Activated T-cell treated with anti-CD3 and anti-CD28 coated beads for 1 hour (primary cell): ENCODE results near the gene STH.

Source experiments
- DNase-seq: peaks from one replicate; pipeline ENCODE4 v3.0.0-alpha.2; 2020; ENCODE audit warnings: low read depth

Gene STH

DNA sequence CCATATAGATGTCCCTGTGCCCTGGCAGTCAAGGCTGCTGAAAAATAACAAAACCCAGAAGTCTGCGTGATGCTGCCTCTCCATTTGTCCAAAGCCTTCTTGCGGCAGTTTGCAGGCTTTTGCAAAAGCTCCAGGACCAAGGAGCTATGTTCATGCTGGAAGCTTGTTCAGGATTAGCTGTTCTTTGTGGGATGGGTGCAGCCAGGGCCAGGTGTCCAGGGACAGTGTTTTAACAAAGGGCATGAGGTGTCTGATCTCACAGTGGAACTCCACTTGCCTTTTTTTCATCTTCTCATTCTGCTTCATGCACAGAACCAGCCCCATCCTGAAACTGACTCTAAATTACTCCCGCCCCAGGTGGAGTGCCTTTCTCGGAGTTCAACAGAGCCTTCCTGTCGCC is 31.7 kb upstream of the STH start:
- DNase-seq, result no peak

DNA sequence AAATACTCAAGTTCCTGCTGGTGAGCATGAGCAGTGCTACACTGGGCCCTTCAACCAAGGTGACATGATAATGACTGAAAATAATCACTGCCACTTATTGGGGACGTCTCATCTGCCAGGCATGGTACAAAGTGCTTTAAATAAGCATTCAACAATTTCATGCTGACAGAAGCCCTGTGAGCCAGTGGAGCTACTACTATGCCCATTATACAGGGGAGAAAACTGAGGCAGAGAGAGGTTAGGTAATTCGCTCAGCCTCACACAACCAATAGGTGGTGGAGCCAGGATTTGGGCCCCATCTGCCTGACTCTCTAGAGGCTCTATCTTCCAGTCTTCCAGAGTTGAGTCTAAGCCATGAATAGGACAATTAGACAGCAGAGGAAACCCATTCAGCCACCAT is 30.3 kb upstream of the STH start:
- no peak for DNase-seq

DNA sequence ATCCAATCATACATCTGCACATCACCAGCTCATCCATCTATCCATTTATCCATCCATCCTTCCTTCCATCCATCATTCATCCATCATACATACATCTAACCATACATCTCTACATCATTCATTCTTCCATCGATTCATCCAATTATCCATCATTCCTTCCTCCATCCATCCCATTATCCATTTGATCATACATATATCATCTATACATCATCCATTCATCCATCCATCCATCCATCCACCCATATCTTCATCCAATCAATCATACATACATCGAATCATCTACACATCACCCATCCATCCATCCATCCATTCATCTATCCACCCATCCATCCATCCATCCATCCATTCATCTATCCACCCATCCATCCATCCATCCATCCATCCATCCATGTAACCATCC is 29.3 kb upstream of the STH start:
- DNase-seq, result no peak

DNA sequence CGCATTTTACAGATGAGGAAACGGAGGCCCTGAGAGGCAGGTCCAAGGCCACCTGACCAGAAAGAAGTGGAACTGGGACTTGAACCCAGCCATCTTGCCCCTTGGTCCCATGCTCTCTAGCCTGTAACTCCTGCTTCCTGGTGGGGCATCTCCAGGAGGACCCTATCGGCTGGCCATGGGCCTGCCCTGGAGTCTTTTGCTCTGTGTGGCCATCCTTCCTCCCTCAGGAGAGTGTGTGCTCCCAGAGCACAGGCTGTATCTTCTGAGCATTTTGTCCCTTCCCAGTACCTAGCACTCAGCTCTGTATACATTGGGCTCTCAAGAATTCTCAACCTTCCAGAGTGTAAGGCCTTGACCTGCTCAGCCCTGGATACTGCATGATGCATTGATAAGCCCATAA is 28.4 kb upstream of the STH start:
- DNase-seq, result no peak

DNA sequence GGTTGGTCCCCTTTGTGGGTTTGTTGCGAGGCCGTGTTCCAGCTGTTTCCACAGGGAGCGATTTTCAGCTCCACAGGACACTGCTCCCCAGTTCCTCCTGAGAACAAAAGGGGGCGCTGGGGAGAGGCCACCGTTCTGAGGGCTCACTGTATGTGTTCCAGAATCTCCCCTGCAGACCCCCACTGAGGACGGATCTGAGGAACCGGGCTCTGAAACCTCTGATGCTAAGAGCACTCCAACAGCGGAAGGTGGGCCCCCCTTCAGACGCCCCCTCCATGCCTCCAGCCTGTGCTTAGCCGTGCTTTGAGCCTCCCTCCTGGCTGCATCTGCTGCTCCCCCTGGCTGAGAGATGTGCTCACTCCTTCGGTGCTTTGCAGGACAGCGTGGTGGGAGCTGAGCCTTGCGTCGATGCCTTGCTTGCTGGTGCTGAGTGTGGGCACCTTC is 27.3 kb upstream of the STH start:
- DNase-seq, result no peak

DNA sequence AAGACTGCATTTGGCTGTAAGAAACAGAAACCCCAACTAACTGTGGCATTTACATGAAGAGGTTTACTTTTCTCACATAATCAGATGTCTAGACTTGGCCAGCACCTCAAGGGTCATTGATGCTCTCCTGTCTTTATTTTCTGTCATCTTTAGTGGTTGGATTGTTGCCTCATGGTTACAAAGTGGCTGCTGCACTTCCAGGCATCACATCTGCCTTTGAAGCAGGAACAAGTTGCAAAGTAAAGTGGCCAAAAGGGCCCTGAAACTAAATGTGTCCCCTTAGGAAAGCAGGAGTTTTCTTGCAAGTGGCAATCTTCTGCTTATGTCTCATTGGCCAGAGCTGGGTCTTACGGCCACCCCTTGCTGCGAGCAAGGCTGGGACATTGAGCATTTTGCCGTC is 26.5 kb upstream of the STH start:
- no peak for DNase-seq

DNA sequence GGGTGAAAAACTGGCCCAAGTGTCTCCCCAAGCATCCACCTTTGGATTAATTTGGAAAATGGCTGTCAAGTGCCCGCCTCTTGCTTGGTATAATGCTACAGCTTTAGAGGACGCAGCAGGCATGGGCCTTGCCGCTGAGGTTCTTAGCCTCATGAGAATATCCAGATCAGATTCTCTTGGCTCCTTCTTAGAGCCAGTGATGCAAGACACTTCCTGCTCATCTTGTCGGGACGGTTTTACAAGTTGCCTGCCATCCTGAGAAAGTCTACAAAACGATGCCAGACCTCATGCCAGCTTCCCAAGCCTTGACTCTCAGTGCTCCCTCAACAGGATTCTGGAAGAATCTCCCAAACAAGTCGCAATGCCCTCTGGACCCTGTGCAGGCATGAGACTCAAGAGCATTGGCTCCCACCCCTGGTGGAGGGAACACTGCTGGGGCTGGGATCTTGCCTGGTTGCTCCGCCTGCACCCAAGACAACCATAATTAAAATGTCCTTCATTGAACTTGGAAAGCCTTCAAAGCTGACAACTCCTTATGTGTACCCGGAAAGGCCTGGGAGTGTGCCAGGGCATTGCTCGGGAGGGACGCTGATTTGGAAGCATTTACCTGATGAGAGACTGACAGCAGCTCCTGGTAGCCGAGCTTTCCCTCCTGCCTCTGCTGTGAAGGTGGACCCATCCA is 25.8 kb upstream of the STH start:
- no peak for DNase-seq

DNA sequence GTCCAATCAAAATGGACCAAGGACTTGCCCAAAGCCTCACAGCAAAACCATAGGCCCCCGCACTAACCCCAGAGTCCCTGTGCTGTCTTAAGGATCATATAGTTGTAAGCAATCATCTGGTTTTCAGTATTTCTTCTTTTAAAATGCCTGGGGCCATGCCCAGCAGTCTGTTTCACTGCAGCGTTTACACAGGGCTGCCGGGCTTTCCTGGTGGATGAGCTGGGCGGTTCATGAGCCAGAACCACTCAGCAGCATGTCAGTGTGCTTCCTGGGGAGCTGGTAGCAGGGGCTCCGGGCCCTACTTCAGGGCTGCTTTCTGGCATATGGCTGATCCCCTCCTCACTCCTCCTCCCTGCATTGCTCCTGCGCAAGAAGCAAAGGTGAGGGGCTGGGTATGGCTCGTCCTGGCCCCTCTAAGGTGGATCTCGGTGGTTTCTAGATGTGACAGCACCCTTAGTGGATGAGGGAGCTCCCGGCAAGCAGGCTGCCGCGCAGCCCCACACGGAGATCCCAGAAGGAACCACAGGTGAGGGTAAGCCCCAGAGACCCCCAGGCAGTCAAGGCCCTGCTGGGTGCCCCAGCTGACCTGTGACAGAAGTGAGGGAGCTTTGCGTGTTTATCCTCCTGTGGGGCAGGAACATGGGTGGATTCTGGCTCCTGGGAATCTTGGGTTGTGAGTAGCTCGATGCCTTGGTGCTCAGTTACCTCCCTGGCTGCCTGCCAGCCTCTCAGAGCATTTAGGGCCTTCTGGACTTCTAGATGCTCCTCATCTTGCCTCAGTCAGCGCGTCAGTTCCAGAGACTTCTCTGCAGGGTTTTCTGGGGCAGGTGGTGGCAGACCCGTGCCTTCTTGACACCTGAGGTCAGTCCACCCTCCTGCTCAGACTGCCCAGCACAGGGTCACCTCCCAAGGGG is 24.8 kb upstream of the STH start:
- no peak for DNase-seq

DNA sequence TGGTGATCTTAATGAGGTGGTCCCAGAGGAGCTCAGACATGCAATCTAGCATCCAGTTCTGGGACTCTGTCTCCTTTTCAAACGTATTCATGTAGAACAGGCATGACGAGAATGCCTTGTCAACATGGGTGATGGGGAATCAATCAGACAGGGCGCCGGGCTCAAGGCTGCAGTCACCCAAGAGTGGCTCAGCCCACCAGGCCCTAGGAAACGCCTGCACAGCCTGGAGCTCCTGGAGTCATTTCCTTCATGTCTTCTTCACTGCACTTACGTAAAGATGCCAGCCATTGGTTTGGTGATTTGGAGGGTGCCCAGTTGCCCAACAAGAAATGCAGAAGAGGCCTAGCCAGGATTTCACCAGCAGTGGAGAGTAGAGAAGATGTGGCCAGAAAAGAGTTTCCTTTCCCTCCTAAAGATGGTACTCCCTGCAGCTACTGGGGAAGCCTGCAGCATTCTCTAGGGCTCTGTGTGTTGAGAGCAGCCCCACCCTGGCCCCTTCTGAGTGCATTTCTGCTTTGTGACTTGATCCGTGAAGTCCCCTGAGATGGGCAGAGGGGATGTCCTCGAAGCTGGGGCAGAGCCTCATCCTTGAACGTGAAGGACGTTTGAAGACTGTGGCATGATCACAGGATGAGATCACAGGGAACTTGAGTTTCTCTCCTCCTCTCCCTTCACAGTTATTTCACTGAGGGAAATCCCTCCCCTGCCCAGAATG is 24.0 kb upstream of the STH start:
- DNase-seq, result no peak

DNA sequence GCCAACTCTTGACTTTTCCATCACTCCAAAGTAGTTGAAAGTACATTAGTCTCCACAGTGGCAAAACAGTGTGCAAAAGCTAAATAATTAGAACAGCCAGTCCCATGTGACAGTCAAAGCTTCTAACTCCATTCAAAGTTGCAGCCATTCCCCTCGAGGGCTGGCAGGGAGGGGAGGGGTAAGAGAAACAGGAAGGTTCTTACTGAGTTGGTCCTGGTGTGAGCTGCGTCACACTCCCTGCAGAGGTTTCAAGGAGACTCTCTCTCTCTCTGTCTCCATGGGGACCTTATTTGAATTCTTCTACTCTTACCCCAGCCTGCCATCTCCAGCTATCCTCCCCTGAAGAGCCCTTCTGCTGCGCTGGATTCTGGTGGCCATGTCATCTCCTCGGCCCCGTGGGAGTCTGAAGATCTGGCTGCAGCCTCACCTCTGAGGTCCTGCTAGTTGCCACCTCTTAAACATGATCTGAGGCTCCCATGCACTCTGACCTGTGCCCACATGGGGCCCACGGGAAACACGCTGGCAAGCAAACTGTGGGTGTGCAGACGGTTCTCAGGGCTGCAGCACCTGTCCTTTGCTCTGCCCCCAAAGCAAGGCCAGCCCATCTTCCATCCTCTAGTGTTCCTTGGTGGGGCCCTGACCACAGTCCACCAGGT is 23.3 kb upstream of the STH start:
- DNase-seq, result no peak

DNA sequence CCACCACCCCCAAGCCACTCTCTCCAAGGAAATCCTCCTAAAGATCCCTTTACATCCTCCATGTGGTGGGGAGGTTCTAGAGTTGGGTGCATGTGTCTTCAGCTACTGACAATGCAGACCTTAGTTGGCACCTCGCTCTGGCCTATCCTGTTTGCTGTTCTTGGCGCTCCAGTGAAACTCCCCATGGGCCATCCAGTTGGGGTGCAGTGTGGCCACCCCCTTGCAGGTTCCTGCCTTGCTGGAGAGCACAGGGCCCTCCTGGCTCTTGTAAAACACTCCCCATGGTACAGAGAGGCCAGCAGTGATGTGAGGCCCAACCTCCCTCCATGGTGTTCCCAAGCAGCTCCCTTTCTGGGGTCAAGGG is 22.7 kb upstream of the STH start:
- DNase-seq, result no peak

DNA sequence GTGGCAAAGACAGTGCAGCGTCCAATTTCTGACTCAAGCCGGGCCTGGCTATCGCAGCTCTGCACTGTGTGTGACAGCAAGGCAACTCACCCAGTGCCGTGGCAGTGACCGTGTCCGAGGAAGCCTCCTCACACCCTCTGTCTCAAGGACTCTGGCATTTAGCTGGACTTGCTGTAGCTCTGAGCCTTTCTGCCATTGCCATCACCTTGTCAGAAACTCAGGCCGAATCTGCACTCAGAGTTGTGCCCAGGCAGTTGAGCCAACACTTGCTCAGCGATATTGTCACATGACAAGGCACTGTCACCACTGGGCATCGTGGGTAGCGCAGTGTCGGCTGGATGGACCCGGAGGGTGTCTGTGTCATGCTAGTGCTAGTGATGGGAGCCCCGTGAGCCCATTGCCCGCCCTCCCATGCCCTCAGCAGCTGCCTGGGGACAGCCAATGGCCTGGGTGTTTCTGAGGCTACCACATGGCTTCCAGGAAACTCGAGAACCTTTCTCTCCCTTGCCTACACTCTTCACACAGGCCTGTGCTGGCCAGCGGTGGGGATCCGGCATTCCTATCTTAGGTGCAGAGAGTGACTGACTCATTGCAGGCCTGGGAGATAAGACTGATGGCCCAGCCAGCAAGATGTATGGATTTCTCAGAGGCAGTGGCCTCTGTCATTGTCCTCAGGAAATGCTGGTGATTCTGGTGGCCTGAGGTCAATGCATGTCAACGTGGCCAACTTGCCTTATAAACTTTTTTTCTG is 22.1 kb upstream of the STH start:
- no peak for DNase-seq

DNA sequence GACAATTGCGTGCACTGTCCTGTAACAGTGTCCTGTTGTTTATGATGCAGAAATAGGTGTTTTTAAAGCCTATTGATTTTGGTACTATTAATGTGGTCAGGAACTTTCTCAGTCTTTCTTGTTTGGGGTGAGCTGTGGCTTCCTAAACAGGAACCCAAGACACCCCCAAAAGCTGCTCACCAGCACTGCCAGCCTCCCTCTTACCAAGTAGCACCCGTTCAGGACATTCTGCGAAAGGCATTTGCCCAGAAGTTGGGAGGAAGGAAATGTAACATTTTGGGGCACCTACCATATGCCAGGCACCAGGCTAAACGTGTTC is 21.6 kb upstream of the STH start:
- DNase-seq, result no peak

DNA sequence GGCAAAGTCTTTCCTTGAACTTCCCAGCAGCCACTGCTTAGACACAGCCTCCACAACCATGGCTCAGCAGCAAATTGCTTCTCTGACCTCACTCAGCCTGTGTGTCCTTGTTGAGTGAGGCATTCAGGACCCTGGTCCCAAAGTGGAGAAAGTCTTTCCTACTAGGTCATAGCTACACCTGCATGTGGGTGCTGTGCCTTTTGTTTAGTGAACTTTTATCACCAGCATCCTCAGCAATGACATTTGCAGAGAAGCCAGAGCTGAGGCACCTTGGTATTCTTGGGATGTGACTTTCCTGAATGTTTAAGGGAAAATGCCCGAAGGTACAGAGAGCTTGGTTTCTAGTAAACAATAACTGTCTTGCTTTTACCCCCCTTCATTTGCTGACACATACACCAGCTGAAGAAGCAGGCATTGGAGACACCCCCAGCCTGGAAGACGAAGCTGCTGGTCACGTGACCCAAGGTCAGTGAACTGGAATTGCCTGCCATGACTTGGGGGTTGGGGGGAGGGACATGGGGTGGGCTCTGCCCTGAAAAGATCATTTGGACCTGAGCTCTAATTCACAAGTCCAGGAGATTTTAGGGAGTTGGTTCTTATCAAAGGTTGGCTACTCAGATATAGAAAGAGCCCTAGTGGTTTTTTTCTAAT is 20.9 kb upstream of the STH start:
- no peak for DNase-seq

DNA sequence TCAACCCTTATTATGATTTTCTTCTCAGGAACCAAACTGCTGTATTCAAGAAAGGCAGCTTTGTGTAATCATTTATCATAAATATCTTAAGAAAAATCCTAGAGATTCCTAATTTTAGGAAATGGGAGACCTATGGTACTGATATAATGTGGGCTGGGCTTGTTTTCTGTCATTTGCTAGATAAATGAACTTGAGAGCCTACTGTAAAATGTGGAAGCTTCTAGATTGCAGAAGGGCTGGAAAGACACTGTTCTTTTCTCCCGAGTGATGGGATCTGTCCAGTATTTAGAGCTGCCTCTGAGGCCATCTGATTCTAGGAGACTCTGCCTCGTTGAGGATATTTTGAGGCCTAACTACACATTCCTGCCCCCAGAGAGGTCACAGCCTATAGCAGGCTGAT is 19.9 kb upstream of the STH start:
- no peak for DNase-seq

DNA sequence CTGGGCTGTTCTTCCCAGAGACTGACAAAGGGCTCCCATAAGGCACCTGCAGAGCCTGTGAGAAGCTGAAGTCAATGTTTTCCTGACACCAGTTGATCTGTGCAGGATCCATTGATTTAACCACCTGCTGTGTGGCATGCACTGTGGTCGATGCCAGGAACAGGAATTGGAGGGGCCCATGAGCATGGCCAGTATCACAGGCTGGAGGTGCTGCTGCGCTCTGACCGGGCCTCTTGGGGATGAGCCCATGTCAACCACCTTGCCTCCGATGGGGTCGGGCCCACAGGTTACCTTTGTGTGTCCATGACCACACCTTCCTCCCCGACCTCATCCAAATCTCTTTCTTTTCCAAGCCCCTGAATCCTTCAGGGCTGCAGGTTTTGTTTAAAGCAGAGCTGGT is 18.2 kb upstream of the STH start:
- DNase-seq, result no peak

DNA sequence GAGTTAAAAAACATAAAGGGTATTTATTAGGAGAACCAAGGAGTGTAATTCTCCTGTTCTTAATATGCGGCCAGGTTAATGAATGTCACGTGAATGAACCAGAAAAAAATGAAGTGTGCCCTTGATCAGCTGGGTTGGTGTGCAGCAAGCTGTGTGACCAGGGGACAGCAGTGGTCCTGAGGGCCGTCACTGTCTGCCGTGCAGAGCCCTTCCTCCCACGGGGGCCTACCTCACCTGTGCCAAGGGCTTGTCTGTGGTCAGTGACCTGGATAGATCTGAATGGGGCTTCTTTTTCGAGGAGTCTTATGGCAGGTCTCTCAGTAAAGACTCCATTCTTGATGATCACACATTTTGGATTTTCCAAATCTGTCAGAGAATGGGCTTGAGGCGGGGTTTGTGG is 17.7 kb upstream of the STH start:
- DNase-seq, result no peak

DNA sequence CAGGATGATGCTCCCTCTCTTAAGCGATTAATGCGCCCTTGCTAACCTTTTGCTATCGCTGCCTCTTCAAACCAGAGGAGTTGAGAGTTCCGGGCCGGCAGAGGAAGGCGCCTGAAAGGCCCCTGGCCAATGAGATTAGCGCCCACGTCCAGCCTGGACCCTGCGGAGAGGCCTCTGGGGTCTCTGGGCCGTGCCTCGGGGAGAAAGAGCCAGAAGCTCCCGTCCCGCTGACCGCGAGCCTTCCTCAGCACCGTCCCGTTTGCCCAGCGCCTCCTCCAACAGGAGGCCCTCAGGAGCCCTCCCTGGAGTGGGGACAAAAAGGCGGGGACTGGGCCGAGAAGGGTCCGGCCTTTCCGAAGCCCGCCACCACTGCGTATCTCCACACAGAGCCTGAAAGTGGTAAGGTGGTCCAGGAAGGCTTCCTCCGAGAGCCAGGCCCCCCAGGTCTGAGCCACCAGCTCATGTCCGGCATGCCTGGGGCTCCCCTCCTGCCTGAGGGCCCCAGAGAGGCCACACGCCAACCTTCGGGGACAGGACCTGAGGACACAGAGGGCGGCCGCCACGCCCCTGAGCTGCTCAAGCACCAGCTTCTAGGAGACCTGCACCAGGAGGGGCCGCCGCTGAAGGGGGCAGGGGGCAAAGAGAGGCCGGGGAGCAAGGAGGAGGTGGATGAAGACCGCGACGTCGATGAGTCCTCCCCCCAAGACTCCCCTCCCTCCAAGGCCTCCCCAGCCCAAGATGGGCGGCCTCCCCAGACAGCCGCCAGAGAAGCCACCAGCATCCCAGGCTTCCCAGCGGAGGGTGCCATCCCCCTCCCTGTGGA is 16.0 kb upstream of the STH start:
- DNase-seq, result no peak

DNA sequence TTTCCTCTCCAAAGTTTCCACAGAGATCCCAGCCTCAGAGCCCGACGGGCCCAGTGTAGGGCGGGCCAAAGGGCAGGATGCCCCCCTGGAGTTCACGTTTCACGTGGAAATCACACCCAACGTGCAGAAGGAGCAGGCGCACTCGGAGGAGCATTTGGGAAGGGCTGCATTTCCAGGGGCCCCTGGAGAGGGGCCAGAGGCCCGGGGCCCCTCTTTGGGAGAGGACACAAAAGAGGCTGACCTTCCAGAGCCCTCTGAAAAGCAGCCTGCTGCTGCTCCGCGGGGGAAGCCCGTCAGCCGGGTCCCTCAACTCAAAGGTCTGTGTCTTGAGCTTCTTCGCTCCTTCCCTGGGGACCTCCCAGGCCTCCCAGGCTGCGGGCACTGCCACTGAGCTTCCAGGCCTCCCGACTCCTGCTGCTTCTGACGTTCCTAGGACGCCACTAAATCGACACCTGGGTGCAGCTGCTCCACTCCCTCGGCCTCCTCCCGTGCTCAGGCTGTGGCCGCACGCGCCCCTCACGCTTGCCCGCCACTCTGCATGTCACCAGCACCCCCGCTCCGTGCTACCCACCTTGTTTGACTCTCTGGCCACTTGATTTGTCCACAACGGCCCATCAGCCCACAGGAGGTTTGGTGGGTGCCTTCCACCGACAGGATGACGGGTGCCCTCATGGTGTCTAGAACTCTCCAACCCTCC is 15.3 kb upstream of the STH start:
- no peak for DNase-seq

DNA sequence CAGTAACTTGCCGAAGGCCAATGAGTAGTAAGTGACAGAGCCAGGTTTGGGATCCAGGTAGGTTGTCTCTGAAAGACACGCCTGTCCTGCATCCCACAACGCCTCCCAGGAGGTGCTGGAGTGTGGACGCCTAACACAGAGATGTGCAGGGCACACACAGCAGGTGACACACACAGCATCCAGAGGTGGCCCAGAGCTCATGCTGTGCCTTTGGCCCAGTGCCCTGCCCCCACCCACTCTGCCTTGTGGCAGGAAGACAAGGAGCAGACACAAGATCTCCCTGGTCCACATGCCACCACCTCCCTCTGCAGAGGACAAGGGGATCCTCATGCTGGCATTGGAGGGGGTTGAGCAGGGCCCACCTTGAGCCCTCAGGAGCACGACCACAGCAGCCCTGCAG is 14.7 kb upstream of the STH start:
- no peak for DNase-seq
